ENCODE data around the gene ZNF470. TPM values are rescaled to one million over a fixed set of nuclear protein-coding genes. Genes with fewer than 3 reads are reported as not detected.
A peak's percentile ranks its signal among the peaks of the same experiment; 100 is the strongest.

ZNF470 gene
- total RNA-seq, 2 experiments from 2014 or later: 0.56 to 0.85 TPM

- Mint-ChIP-seq H3K36me3 (ENCODE audit: low read depth) (peaks cover 82% of the 10 kb centered on the region), H3K4me1 (ENCODE audit: low read depth) (no peaks in the 10 kb centered on the region), H3K27me3 (no peaks in the 10 kb centered on the region), H3K27ac (no peak overlapping the region), H3K4me3 (no peak overlapping the region), H3K9me3 (peaks cover 15% of the 10 kb centered on the region)
- no peak for DNase-seq
- TF ChIP-seq CTCF (IDR thresholded peaks at IDR 0.05): no peak
- intact Hi-C loops (cut with DNase I, micrococcal nuclease): no loop called here
- Histone ChIP-seq H3K9me3 (ENCODE audit: control insufficient read depth in 1 of 2, insufficient read depth in 1 of 2, low read length in 2 of 2) (peaks cover 18 to 98% of the 10 kb centered on the region in 2 experiments), H3K27me3 (ENCODE audit: control insufficient read depth in 1 of 2, insufficient read depth in 2 of 2, low read length in 2 of 2) (no peaks in the 10 kb centered on the region), H3K36me3 (ENCODE audit: insufficient read depth, low read length) (peaks cover 21% of the 10 kb centered on the region), H3K27ac (ENCODE audit: low read depth in 1 of 2, low read length in 2 of 2) (no peak overlapping the region), H3K4me3 (ENCODE audit: low read length) (no peak overlapping the region), H3K4me1 (ENCODE audit: insufficient read depth, low read length) (no peaks in the 10 kb centered on the region)
- ATAC-seq (ENCODE audit: poor library complexity): no peak
- ChIA-PET POLR2A (no interaction called here), CTCF (no interaction called here)
Measured at GRCh38 chr19:56577719-56578602, 10.7 kb downstream of the ZNF470 start.

- no peak for DNase-seq
- intact Hi-C loops (cut with DNase I, micrococcal nuclease): loop anchor here (5.0 to 10.0 kb wide), 7 partner anchors 117 to 1560 kb away; partner anchors contain the start of genes ZNF304 (in 1 of the 2), ZNF329 (in 1 of the 2), ZNF444 (in 1 of the 2) and ZNF606 (in 1 of the 2)
- ChIA-PET POLR2A (interaction anchor here (1.0 to 1.4 kb wide), 3 partner anchors 21 to 191 kb away, joined by 3 to 4 read pairs (median 3); partner anchors contain the start of gene ZNF583), CTCF (no interaction called here)
- Histone ChIP-seq H3K4me1 (ENCODE audit: insufficient read depth, low read length) (peaks cover 19% of the 10 kb centered on the region), H3K27ac (ENCODE audit: low read depth in 1 of 2, low read length in 2 of 2) (no peak overlapping the region), H3K4me3 (ENCODE audit: low read length) (peak overlapping the region; percentile 73), H3K9me3 (ENCODE audit: control insufficient read depth in 1 of 2, insufficient read depth in 1 of 2, low read length in 2 of 2) (peaks cover 25 to 26% of the 10 kb centered on the region in 2 experiments), H3K27me3 (ENCODE audit: control insufficient read depth in 1 of 2, insufficient read depth in 2 of 2, low read length in 2 of 2) (no peaks in the 10 kb centered on the region), H3K36me3 (ENCODE audit: insufficient read depth, low read length) (no peaks in the 10 kb centered on the region)
- Mint-ChIP-seq H3K4me3 (peak overlapping the region; percentile 92), H3K27ac (peak overlapping the region; percentile 79), H3K36me3 (ENCODE audit: low read depth) (peaks cover 35% of the 10 kb centered on the region), H3K4me1 (ENCODE audit: low read depth) (peaks cover 24% of the 10 kb centered on the region), H3K9me3 (peaks cover 12% of the 10 kb centered on the region), H3K27me3 (no peaks in the 10 kb centered on the region)
- TF ChIP-seq CTCF (IDR thresholded peaks at IDR 0.05): no peak
- no peak for ATAC-seq (ENCODE audit: poor library complexity)
Measured at GRCh38 chr19:56594446-56594782, 27.1 kb downstream of the ZNF470 start.

GRCh38 chr19:56594783-56595547 lies 27.7 kb downstream of the ZNF470 start, which contains the start of gene ZNF71:
Gene ZNF71 (plus strand): TSS chr19:56595302. CDS start chr19:56601559, 6,257 bp downstream.
- Histone ChIP-seq H3K4me1 (ENCODE audit: insufficient read depth, low read length) (peaks cover 19% of the 10 kb centered on the region), H3K9me3 (ENCODE audit: control insufficient read depth in 1 of 2, insufficient read depth in 1 of 2, low read length in 2 of 2) (peaks cover 21% of the 10 kb centered on the region in 2 experiments), H3K27ac (ENCODE audit: low read depth in 1 of 2, low read length in 2 of 2) (peak within 1 kb of the TSS; percentile 43 to 62), H3K4me3 (ENCODE audit: low read length) (peak within 1 kb of the TSS; percentile 73), H3K36me3 (ENCODE audit: insufficient read depth, low read length) (no peaks in the 10 kb centered on the region), H3K27me3 (ENCODE audit: control insufficient read depth in 1 of 2, insufficient read depth in 2 of 2, low read length in 2 of 2) (no peaks in the 10 kb centered on the region)
- ATAC-seq (ENCODE audit: poor library complexity): peak; percentile 95
- H3K9me3 Mint-ChIP-seq: peaks cover 12% of the 10 kb centered on the region
- peaks cover 24% of the 10 kb centered on the region for H3K4me1 Mint-ChIP-seq (ENCODE audit: low read depth)
- H3K27ac Mint-ChIP-seq: peak within 1 kb of the TSS; percentile 79
- peak within 1 kb of the TSS; percentile 92 for H3K4me3 Mint-ChIP-seq
- TF ChIP-seq CTCF (IDR thresholded peaks at IDR 0.05): no peak
- POLR2A ChIA-PET: interaction anchor here (0.7 to 1.4 kb wide), 4 partner anchors 21 to 191 kb away, joined by 3 to 4 read pairs (median 4); partner anchors contain the start of genes ZNF471 and ZNF583
- CTCF ChIA-PET: no interaction called here
- intact Hi-C loops (cut with DNase I, micrococcal nuclease): loop anchor here (1.0 to 10.0 kb wide), 8 partner anchors 28 to 1560 kb away; partner anchors contain the start of genes ZNF304 (in 1 of the 2), ZNF329 (in 1 of the 2), ZNF444 (in 1 of the 2) and ZNF470 (in 1 of the 2)
- H3K27me3 Mint-ChIP-seq: no peaks in the 10 kb centered on the region
- peak; percentile 79 to 90 (median 84) for DNase-seq
- H3K36me3 Mint-ChIP-seq (ENCODE audit: low read depth): peaks cover 36% of the 10 kb centered on the region
